GM10266 (cell line): ENCODE measurements around the gene PPM1N.

Experiments
- DNase-seq: peaks from one replicate; pipeline ENCODE4 v3.0.0; 2012; ENCODE audit errors: extremely low spot score
- CTCF ChIP-seq: IDR thresholded peaks from 2 replicates; pipeline ENCODE4 v1.5.1; 2012; ENCODE audit warnings: mild to moderate bottlenecking, low read depth; ENCODE audit not compliant: control insufficient read depth, insufficient read depth; ENCODE audit errors: missing control alignments

PPM1N gene

DNA sequence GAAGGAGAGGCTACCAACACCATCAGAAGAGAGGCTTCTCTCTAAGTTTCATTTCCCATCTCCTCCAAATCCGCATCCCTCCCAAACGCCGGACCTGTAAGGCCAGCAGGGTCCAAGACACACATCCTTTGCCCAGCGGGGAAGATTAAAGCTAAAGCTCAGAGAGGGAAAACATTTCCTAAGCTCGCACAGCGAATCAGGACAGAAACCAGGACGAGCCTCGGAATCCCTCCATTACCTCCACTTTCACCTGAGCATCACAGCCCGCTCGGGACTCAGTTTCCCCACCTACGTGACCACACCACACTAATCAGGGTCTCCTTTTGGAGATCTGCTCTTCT, 31.2 kb upstream of the PPM1N start:
- no peak for TF ChIP-seq CTCF
- no peak for DNase-seq

DNA sequence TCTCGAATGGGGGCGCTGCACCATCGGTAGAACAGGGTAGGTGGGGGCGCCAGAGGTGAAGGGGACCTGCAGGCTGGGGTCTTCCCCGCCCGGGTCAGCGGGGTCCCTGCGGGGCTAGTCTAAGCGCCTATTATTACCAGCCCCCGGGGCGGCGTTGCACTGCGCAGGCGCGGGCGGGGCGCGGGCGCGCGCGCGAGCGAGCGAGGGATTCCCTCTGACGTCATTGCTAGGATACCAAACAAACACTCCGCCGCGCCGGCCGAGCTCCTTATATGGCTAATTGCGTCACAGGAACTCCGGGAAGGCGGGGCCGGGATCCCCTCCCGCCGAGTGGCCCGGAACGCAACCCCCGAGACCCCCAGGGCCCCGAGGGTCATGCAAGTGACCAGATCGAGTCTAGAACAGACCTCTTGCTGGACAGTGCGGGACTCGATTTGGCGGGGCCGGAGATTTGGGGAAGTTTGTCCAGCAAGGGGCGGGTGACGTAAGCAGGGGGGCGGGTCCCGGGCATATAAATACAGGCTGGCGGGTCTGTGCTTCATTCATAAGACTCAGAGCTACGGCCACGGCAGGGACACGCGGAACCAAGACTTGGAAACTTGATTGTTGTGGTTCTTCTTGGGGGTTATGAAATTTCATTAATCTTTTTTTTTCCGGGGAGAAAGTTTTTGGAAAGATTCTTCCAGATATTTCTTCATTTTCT, 30.6 kb upstream of the PPM1N start, which contains the start of gene FOSB:
TSS of gene FOSB (plus strand) at position 541 of the 703 bp plus-strand sequence. CDS start 591 bp downstream, outside the sequence.
- peak; percentile 96 for DNase-seq
- no peak for TF ChIP-seq CTCF

DNA sequence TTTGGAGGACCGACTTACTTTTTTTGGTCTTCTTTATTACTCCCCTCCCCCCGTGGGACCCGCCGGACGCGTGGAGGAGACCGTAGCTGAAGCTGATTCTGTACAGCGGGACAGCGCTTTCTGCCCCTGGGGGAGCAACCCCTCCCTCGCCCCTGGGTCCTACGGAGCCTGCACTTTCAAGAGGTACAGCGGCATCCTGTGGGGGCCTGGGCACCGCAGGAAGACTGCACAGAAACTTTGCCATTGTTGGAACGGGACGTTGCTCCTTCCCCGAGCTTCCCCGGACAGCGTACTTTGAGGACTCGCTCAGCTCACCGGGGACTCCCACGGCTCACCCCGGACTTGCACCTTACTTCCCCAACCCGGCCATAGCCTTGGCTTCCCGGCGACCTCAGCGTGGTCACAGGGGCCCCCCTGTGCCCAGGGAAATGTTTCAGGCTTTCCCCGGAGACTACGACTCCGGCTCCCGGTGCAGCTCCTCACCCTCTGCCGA, 30.0 kb upstream of the PPM1N start:
- no peak for DNase-seq
- TF ChIP-seq CTCF: no peak

GRCh38 chr19:45468803-45469131, 29.5 kb upstream of the PPM1N start:
- TF ChIP-seq CTCF: no peak

GRCh38 chr19:45469132-45469944, 28.9 kb upstream of the PPM1N start:
- no peak for TF ChIP-seq CTCF
- DNase-seq: peak; percentile 97

More at GRCh38 chr19:45468803-45469131, 29.5 kb upstream of the PPM1N start:
- peak; percentile 54 for DNase-seq

DNA sequence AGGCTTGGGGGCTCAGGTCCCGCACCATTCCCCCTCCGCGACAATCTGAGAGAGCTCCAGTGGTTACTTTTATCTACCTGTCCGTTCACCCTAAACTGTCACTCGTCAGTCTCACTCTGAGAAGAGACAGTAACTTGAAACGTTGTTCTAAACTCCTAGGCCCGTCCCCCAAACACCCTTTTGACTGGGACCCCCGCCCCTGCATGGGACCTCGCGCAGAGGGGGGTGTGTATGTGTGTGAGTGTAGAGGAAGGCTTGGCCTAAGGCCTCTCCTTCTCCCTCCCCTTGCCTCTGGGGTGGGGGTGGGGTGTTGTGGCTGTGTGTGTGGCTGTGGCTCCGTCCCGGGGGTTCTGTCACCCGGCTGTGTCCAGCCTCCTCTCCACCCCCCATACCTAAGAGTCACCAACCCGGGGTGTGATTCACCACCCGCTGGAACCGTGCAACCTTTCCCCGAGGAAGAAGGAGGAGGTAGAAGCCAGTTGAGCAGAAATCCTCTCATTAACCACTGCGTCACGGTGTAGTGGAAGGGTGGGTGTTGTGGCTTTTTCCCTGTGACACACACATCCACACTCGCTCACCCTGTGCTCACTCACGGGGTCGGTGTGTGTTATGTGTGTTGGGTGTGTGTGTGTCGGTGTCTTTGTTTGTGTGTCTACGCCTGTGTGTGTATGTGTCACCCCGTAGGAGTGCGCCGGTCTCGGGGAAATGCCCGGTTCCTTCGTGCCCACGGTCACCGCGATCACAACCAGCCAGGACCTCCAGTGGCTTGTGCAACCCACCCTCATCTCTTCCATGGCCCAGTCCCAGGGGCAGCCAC, 28.1 kb upstream of the PPM1N start:
- TF ChIP-seq CTCF: no peak
- no peak for DNase-seq
